HG02798 (cell line): ENCODE results near the gene MTMR3.

Experiments
- ATAC-seq: cut with Tn5 transposase; IDR thresholded peaks from one replicate; pipeline ENCODE4 v1.9.1; 2021; ENCODE audit warnings: mild to moderate bottlenecking; ENCODE audit not compliant: unreplicated experiment, poor library complexity

The MTMR3 gene

DNA sequence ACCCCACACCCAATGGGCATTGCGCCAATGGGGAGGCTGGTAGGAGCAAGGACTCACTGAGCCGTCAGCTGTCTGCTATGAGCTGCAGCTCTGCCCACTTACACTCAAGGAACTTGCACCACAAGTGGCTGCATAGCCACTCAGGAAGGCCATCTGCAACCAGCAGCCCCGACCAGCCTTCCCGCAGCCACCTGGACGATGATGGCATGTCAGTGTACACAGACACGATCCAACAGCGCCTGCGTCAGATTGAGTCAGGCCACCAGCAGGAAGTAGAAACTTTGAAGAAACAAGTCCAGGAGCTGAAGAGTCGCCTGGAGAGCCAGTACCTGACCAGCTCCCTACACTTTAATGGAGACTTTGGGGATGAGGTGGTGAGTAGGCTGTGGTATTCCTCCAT, 137.5 kb downstream of the MTMR3 start:
- no peak for ATAC-seq

DNA sequence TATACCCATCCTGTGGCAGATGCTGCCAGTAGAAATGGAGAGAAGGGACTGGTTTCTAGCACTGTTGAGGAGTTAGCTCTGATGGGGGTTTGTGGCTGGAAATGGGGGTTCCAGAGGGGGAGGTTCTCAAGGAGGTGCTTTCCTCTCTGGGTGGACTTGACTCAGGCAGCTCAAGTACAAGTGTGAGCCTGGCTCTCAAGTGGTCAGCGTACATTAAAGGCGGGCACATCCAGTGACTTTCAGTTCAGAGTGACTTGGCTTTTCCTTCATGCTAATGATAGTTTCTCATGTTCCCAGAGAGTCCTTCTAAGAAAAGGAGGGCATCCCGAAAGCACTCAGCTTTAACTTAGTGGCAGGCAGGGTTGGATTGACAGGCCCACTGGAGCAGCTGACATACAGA, 138.4 kb downstream of the MTMR3 start:
- no peak for ATAC-seq

DNA sequence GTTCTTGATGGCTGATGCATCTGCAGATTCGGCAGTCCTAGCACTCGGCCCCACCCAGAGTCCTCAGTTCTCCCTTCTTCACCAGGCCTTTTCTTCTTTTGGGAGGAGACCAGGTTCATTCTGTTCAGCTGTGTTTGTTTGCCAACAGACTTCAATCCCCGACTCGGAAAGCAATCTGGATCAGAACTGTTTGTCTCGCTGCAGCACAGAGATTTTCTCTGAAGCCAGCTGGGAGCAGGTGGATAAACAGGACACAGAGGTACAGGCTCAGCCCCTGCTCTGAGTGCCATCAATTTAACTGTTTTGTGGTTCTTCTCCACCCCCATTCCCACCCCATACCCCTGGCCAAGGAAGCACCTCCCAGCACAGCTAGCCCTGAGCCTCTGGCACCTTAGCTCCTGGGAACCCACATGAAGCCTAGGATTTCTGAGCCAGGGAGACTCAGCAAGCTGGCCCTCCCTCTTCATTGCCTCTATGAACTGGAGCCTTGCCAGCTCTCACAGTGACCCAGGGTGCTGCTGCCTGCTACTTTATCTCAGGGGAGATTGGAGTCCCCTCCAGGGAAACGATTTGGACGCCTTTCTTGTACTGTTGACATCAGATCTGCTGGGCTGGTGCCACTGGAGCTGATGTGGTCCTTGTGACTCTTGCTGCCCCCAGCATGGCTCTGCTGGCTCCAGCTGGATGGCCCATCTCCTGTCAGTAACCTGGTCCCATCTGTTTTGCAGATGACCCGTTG, 139.1 kb downstream of the MTMR3 start:
- ATAC-seq = no peak

DNA sequence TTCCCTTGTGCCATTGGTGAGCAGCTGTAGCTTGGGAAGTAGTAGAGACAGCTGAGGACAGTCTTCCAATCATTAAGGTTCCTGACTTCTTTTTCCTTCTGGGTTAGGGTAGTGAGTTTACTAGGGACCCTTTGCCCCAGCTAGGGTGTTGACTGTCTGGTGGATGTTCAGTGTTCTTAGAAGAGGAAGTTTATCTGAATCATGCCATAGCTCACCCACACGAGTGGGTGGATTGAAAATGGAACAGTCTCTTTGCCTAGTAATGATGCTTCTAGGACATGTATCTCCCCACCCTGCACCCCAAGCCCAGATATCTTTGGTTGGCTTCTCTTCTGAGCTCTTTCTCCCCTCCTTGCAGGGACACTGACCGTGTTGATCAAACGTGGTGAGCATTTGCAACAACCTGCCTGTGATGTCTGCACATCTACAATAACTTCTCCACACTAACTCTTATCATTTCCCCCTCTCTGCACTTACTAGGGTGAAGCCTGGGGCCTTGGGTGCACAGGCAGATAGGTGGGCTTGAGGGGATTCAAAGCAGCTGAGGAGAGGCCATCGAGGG, 140.2 kb downstream of the MTMR3 start:
- no peak for ATAC-seq

DNA sequence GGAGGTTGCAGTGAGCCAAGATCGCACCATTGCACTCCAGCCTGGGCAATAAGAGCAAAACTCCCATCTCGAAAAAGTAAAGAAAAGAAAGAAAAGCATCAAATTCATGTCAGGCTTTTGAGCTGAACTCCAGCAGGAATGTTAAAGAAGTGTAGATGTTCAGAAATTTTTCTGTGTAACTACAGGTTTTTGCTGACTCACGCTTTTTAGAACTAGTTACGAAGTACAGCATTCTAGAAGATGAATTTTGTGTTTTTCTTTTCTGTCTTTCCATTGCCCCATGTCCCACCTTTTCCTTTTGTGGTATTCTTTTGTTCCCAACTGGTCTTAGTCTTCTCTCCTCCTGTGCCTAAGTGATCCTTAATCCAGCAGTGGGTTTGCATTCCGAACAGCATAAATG, 141.3 kb downstream of the MTMR3 start:
- ATAC-seq = no peak

DNA sequence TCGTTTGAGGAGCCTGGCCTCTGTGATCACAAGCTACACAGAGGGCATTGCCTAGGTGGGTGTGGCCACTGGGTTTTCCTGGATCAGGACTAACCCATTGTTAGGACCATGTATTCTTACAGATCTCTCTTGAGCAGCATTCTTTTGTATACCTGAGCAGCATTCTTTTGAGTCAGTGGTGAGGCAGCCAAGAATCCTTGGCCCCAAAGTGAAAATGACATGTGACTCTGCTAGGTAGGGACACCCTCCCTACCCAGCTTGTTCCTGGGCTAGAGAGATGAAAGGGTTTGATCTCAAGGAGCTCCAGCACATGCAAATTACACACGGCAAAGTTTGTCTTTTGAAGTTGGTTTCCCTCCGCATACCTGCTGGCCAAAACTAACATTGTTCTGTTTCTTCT, 142.2 kb downstream of the MTMR3 start:
- ATAC-seq = no peak

DNA sequence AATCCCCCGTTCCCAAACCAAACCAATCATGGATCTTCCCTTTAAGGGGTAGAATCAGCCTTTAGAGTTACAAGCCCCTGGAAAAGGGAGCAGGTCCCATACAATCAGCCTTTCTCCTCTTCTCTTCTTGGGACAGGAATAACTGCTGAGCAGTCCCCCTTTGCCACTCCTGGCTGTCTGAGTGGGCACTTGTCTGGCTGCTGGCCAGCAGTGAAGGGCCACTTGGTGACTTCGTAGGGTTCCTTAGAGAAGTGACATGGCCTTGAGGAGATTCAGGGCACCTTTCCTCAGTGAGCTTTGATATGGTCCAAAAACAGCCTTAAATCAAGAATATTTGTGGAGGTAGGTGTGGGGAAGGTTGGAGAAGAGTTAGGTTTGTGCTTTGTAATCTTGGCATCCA, 143.8 kb downstream of the MTMR3 start:
- no peak for ATAC-seq

DNA sequence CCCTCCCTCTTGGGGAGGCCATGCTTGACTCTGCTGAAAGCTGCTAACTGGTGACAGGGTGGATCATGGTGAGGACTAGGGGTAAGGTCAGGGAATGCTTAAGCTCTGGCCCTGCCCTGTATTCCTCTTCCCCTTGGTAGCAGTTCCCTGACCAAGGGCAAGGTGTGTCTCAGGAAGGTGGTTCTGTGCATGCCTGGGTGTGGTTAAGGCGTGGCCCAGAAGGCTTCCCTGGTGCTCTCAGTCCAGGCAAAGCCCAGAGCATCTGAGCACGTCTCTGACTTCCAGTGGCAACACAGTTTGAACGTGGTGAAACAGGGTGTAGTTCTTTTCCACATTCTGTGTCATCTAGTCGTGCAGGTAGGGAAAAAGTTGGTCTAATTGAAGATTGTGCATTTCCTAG, 144.2 kb downstream of the MTMR3 start:
- no peak for ATAC-seq

DNA sequence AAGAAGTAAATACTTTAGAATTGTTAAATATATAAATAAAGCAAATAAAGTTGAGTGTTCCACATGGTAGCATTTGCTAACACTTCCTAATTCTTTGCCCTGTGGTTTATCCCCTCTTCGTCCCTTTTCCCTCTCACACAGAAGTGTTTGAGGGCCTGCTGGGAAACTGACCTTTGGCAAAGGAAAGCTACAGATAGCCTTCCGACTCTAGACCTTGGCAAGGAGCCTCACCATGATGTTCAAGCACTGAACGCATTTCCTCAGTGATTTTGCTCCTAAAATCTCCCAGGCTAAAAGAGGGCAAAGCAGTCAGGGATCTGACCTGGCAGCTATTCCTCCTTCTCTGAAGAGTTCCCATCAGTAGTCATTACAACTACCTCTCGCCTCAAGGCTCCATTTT, 144.8 kb downstream of the MTMR3 start:
- ATAC-seq = no peak

DNA sequence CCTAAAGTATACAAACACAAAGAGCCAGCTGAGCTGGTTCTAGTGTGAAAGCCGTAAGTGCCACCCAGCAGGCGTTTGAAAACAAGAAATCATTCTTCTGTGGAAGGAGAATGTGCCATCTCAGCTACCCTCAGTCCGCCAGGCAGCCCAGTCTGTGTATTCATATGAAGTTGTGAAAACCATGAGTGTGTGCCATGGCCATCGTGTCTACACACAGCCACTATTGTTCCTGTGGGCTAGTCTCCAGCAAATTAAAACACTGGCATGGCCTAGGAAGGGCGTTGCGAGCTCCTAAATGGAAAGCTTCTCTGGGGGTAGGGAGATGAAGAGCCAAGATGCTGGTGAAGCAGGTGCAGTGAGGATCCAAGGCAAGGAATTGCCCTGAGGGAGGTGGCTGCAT, 145.8 kb downstream of the MTMR3 start:
- no peak for ATAC-seq

DNA sequence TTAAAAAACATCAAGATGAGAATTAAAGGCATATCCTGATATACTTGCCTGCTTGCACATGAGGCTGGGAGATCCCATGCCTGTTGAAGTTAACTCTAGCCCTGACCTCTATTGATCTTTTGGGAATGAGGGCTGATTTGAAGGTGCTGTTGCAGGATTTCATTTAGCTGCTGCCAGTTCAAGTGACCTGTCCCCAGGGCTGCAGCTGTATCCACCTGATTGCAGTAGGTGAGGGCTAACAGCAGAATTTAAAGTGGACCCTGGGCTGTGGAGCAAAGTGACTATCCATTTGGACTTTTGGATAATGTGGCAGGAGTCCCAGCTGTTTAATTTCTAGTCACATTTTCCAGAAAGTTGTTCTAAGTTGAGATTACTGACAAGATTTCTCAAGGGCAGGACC, 146.5 kb downstream of the MTMR3 start:
- no peak for ATAC-seq

DNA sequence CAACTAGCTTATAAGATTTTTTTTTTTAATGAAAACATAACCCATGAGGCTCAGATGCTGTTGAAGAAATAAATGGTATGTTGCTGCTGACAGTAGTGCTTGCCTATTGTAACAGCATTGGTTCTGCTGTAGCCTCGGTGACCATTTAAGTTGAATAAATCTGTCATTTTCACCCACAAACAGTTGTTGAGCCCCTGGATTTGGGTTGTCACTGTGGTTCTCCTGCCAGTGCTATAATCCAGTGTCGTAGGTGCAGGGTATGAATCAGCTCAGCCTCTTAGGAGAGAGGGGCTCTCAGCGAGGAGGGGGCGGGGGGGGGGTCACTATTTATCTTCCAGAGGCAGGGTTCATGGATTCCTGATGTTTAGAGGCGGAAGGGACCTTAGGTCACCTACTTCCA, 147.4 kb downstream of the MTMR3 start:
- no peak for ATAC-seq

DNA sequence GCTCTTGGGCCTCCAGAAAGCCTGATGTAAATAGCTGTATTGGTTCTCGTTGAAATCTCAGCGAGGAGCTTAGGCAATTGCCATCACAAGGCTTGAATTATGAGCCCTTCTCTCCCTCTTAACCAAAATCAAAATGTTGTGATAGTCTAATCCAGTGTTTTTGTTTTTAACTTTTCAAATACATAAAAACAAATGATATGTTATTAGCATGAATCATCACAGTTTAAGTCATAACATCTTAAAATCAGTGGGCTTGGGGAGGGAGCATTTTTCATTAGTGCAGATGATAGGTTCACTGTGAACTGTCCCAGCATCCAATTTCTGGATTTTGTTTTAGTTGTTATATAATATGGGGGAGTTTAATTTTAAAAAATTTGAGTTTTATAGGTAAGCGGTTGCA, 148.4 kb downstream of the MTMR3 start:
- ATAC-seq = no peak

DNA sequence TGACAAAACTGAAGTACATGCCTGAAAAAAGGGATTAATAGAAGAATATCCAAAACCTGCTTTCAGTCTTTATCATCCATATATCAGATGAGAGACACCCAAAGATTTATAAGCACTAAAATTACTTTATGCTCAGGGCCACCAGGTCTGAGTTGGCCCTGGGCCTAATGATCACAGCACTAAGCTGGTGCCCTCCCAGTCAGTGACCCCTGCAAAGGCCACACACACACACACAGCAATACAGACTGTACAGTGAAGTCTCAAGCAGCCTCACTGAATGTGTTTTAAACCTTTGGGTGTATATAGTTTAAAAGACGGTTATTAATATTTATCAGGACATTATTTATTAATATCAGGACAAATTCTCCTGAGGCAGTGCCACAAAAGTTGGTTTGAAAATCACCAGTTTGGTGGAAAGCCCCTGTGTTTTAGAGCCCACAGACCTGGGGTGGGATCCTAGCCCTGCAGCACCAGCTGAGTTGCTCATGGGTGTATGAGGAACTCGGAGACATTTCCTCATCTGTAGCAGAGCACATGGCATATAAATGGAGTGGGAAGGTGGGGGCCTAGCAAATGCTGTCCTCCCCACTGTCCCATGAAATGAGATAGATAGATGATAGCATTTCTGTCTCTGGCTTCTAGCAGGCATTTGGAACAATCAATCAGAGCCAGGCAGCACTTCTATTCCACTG, 148.9 kb downstream of the MTMR3 start:
- ATAC-seq = no peak

DNA sequence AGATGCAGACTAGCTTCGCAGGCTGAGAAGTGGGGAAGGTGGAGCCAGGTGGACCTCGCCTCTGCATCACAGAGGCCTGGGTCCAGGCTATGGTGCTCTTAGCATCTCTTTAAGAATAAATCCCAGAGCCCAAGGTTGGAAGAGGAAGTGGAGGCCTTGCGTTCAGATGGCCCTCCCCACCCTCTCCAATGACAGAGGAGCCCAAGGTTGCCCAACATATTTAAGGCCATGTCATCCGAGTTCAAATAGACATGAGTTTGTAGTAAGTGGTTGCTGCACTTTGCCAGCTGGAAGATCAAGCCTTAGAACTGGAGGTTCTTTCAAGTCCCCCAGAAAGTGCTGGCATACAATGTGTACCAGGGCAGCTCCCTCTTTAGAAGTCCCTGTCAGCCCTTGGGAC, 150.2 kb downstream of the MTMR3 start:
- ATAC-seq = no peak

DNA sequence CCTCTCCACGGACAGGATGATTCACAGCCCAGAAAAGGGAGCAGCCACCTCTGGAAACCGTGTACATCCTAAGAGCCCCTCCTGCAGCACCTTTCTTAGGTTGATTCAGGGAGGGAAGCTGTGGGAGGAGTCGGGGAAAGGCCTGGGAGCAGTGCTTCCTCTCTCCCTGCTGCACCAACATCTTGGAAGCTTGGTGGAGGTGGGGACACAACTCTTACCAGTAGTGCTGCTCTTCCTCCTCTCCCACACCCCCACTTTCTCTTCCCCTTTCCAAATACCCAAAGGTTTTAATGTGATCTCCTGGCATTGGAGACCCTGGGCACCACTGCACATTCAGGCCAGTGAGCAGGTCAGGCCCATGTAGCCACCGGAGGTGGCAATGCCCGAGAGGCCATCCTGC, 150.9 kb downstream of the MTMR3 start:
- ATAC-seq = no peak

DNA sequence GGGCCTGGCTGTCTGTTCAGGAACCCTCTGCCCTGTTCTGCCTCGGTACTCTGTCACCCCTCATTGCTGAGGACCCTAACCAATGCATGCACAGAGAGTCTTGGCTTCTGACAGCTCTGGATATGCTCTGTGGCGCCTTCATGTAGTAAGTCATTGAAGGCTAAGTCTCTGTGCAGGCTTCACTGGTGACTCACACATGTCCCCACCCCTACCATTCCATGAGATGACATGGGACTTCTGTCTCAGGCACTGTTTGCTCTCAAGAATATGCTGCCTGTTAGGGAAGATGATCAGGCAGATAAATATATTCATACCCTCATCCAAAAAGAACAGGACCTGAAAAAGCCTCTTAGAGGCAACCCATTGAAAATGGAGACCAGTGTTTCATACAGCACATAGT, 153.7 kb downstream of the MTMR3 start:
- no peak for ATAC-seq

DNA sequence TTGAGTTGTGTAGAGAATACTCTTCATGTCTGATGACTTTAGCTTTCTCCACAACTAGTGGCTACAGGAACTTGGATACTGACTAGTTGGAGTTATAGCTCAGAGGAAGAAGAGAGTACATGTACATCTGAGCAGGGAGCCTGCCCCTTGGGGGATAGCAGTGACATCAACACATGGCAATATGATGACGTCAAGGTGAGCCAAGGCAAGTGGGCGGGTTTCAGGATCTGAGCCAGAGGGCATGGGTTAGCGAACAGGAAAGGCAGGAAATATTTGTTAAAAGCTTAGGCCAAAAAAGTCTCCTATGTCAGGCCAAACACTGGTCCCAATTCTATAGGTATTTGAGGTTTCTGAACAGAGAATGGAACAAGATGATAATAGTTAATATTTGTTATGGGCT, 155.2 kb downstream of the MTMR3 start:
- no peak for ATAC-seq

DNA sequence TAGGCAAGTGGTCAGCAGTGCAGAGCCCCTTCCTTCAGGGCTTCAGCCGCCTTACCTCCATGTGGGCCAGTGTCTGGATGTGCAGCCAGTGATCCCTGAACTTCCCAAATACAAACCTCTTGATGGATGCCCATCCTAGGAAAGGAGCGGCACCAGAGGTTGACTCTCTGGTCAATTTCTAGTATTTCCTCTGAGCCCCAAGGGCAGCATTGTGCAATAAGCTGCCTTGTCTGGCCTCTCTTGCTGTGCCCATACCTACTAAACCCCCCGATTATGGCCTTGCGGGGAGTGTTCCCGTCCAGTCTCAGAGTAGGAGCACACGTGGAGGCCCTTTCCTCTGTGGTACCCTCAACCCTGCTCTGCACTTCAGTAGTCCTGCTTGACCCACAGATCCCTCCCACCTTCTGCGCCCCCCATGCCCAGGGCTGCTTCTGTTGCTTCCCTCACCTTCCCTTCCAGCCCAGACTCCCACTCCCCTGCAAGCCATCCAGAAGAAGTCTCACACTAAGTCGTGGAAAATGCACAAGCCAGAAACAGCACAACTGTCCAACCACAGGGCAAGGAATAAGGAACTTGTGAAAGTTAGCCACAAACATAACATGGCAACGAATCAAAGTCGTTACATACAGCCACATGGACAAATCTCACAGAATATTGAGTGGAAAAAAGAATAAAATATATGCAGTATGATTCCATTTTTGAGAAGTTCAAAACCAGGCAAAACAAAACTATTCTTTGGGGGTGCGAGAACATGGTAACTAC, 157.7 kb downstream of the MTMR3 start:
- ATAC-seq = no peak

DNA sequence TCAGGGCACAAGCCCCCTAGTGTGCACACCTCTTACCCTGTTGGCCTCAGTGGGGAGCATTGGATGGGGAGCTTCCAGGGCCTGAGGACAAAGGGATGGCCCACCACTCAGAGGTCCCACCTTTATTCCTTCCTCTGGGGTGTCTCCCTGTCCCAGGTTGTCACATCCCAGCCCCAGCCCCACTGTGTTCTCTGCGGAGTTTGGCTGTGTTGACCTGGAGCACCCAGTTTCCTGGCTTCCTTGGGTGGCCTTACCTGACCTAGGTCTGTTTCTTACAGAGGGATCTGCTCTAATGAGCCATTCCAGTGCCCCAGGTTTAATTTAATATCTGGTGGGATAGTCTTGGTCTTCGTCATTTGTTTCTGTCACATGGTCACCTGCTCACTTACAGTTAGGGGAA, 158.5 kb downstream of the MTMR3 start:
- no peak for ATAC-seq

DNA sequence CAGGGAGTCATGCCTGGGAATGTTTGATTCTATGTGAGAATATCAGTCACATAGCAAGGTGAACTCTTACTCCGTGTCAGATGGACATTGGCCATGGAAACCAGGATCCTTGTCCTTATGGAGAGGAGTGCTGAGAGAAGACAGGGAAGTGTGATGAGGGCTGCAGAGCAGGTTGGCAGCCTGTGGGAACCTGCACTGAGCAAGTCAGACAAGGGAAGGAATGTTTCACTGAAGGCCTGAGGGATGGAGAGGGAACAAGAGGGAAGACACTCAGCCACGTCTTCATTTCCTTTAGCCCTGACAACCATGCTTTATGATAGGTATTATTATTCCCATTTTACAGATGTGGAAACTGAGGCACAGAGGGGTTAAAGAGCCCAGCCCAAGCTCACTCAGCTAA, 158.9 kb downstream of the MTMR3 start:
- ATAC-seq = no peak
